GM13976 (cell line): Measurements from ENCODE around the gene PARD3.

Experiments used
- DNase-seq: peaks from one replicate; pipeline ENCODE4 v3.0.0; 2012; ENCODE audit warnings: low spot score
- in situ Hi-C: fragments of 300-500 bp; cut with MboI; formaldehyde crosslinking; loops from one replicate; pipeline ENCODE4 v1.12.0; 2022; ENCODE audit warnings: low sequenced_read_pairs, mixed read lengths, inconsistent platforms; ENCODE audit not compliant: unreplicated experiment
- TF ChIP-seq, protein P1 (sequence below): IDR thresholded peaks from 2 replicates; pipeline ENCODE4 v1.5.1; 2012; ENCODE audit warnings: borderline replicate concordance, mild to moderate bottlenecking; ENCODE audit not compliant: insufficient read depth; ENCODE audit errors: extremely low read depth, missing control alignments, control extremely low read depth

PARD3 gene

DNA sequence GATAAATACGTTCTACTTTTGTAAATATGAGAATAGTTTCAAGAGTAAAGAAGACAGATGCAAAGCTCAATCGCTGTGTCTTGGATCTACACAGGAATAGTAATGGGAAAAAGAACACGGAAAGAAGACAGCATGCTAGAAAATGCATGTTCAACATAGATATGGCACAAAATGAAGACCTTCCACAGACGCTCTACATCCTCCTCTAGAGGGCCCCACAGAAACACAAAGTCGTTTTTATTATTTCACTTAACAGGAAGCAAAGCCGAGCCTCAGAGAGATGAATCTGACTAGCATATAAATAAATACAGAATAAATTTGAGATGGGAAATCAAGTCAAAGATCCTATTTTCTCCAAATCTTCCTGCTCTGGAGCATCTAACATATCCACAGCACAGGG lies 292.6 kb downstream of the PARD3 start:
- TF ChIP-seq, protein P1, sequence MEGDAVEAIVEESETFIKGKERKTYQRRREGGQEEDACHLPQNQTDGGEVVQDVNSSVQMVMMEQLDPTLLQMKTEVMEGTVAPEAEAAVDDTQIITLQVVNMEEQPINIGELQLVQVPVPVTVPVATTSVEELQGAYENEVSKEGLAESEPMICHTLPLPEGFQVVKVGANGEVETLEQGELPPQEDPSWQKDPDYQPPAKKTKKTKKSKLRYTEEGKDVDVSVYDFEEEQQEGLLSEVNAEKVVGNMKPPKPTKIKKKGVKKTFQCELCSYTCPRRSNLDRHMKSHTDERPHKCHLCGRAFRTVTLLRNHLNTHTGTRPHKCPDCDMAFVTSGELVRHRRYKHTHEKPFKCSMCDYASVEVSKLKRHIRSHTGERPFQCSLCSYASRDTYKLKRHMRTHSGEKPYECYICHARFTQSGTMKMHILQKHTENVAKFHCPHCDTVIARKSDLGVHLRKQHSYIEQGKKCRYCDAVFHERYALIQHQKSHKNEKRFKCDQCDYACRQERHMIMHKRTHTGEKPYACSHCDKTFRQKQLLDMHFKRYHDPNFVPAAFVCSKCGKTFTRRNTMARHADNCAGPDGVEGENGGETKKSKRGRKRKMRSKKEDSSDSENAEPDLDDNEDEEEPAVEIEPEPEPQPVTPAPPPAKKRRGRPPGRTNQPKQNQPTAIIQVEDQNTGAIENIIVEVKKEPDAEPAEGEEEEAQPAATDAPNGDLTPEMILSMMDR, result peak; percentile 45
- DNase-seq, result peak; percentile 30
- in situ Hi-C loops, result no loop called here

DNA sequence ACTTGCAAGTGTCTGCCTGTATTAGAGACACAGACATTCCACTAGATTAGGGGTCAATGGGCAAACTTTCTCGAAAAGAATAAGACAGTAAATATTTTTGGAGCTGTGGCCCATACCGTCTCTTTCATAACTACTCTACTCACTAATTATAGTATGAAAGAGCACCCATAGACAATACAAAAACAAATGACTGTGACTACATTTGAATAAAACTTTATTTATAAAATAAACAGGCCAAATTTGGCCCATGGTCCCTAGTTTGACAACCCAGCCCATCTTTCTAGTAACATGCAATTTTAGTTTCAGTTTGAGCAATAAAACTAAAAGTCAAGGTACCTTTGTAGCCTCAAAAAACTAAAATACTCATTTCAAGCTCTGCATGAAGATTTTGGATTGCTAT lies 294.6 kb downstream of the PARD3 start:
- in situ Hi-C loops, result no loop called here
- DNase-seq, result no peak
- TF ChIP-seq, protein P1, result no peak

DNA sequence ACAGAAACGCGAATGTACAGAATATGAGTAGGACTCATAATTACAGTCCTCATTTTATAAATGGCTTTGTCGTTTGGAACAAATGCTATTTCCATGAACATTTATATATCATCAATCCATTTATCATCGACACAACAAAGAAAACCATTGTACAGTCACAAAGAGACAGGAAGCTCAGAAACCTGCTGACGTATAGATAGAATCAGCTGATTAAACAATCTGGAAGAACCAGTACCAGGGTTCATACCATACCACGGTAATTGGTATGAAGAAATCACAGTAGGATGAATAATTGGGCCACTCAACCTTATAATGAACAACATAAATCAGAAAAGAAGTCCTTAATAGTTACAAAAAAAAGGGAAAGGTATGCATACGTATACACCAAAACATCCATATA lies 295.0 kb downstream of the PARD3 start:
- in situ Hi-C loops, result no loop called here
- DNase-seq, result no peak
- TF ChIP-seq, protein P1, result no peak

DNA sequence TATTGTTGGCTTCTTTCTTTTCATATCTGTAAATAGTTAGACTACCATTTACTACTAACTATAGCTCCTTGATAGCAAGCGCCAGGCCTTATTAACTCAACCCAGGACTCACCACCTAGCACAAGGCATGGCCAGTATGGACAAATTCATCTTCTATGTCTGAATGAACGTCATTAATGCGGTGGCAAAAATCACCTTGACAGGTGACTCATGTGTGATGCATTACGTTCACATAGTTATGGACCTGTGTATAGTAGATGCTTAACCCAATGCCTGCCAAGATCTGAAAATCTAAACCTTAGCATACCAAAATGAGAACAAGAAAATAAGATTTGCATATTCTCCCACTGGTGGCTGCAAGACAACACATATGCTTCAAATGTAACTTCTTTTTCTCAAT lies 300.8 kb downstream of the PARD3 start:
- DNase-seq, result no peak
- in situ Hi-C loops, result no loop called here
- TF ChIP-seq, protein P1, result no peak

DNA sequence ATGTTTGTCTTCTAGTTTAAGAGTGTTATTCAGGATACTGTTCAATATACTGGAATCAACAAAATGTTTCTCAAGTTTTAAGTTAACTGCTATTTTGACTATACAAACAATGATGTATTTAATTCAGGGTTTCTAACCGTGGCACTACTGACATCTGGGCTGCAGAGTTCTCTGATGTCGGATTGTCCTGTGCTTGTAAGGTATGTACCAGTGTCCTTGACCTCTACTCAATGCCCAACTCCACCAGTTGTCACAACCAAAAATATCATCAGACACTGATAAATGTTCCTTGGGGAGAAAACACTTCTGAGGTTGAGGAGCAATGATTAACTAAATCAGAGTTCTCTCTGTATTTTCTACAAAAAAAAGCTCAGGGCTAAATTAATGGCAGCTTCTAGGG lies 301.5 kb downstream of the PARD3 start:
- in situ Hi-C loops, result no loop called here
- DNase-seq, result no peak
- TF ChIP-seq, protein P1, result no peak

DNA sequence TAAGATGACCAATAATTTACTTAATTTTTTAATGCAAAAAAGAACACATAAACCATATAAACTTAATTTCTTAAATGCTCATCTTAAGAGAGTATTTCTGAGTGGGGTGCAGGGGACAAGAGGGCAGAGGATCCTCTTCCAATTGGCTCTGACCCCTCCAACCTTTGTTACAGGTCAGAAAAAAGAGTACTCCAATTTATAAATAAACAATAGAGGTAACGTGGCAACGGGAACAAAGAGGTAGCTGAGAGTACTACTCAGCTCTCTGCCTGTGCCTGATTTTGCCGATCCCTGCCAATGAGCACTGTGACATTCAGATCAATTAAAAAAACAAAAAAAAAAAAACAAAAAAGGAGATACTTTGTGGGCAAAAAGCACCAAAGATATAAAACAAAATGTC lies 307.9 kb downstream of the PARD3 start:
- no peak for DNase-seq
- in situ Hi-C loops, result no loop called here
- TF ChIP-seq, protein P1, result no peak

DNA sequence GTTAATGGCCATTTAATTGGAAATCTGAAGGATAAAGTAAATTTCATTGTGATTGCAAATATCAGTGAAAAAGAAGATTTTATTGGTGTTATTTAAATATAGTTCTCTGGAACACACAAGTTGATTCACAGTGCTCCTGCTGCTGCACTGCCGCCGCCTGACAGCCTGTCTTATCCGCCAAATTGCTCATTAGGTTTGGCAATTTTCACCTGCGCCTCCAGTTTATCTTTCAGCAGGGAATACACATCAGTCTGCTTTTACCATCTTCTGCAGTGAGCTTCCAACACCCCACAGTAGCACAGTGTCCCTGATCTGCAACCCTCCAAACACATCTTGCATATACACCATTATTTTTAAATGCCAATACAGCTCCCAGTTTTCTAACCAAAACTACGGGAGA lies 308.3 kb downstream of the PARD3 start:
- TF ChIP-seq, protein P1, result no peak
- no peak for DNase-seq
- in situ Hi-C loops, result no loop called here
